PC-9 (cell line): ENCODE measurements around the gene CRYZL1.

Experiments
- CTCF ChIP-seq: fragments of 200-600 bp; sonication (generic); conservative IDR thresholded peaks from 2 replicates; pipeline ENCODE4 v1.6.1; 2017; ENCODE audit warnings: mixed run types, antibody characterized with exemption, mild to moderate bottlenecking, moderate library complexity
- EZH2 ChIP-seq: fragments of 200-600 bp; sonication (generic); IDR thresholded peaks from 2 replicates; pipeline ENCODE4 v1.8.0; 2017; ENCODE audit warnings: antibody characterized with exemption, low read depth

GRCh38 chr21:33554236-33554981 lies 87.1 kb downstream of the CRYZL1 start:
- TF ChIP-seq CTCF (no peak), EZH2 (no peak)
